Transverse colon (tissue), 4 donors: ENCODE measurements around the gene OSGIN1. TPM values are rescaled to one million over a fixed set of nuclear protein-coding genes. Genes with fewer than 3 reads are reported as not detected.

Source experiments
- DNase-seq: peaks from one replicate; pipeline ENCODE4 v3.0.0-alpha.2; 2019
- H3K27ac ChIP-seq, 4 donors: fragments of 200-600 bp; sonication (generic); 2 replicates each; pipeline ENCODE4 v1.5.1; 2016 to 2018; ENCODE audit warnings: inconsistent platforms in 4 of 4
- H3K27me3 ChIP-seq: fragments of 200-600 bp; sonication (generic); 2 replicates; pipeline ENCODE4 v1.5.1; 2017; ENCODE audit warnings: inconsistent platforms
- H3K36me3 ChIP-seq, 4 donors: fragments of 200-600 bp; sonication (generic); 2 replicates each; pipeline ENCODE4 v1.5.1; 2017 to 2019; ENCODE audit warnings: inconsistent platforms in 4 of 4
- H3K4me1 ChIP-seq, 4 donors: fragments of 200-600 bp; sonication (generic); 2 replicates each; pipeline ENCODE4 v1.5.1; 2017 to 2020; ENCODE audit warnings: inconsistent platforms in 4 of 4
- H3K4me3 ChIP-seq, 4 donors: fragments of 200-600 bp; sonication (generic); 1 replicate in 1 of 4; 2 replicates in 3 of 4; pipeline versions ENCODE4 v1.5.1 to v1.6.1; 2017 to 2019; ENCODE audit warnings: inconsistent platforms in 4 of 4
- H3K9me3 ChIP-seq, 2 donors: fragments of 200-600 bp; sonication (generic); 2 replicates each; pipeline ENCODE4 v1.5.1; 2017 to 2019; ENCODE audit warnings: inconsistent platforms in 2 of 2
- CTCF ChIP-seq, 5 experiments: fragments of 200-600 bp in 3 of 5; fragments of 450-650 bp in 2 of 5; sonication (generic) in 3 of 5; IDR thresholded peaks; 1 replicate in 2 of 5; 2 replicates in 3 of 5; pipeline ENCODE4 v1.5.1; 2016 to 2017; ENCODE audit warnings: antibody characterized with exemption in 5 of 5, inconsistent platforms in 3 of 5, mild to moderate bottlenecking in 2 of 5, moderate library complexity in 1 of 5
- EP300 ChIP-seq: sonication (generic); formaldehyde crosslinking; IDR thresholded peaks from one replicate; pipeline ENCODE4 v1.6.1; 2017; ENCODE audit warnings: antibody characterized with exemption, low read depth
- POLR2A ChIP-seq: fragments of 450-650 bp; IDR thresholded peaks from one replicate; pipeline ENCODE4 v1.6.1; 2016; ENCODE audit warnings: antibody characterized with exemption, mild to moderate bottlenecking, moderate library complexity
- POLR2AphosphoS5 ChIP-seq, 3 donors: sonication (generic); formaldehyde crosslinking; IDR thresholded peaks; one replicate each; pipeline ENCODE4 v1.6.1; 2016; ENCODE audit warnings: antibody characterized with exemption in 3 of 3
- WGBS, 2 donors: methylation state at CpG; one replicate each; pipeline ENCODE4 v1.1.5; 2018; ENCODE audit warnings: low coverage in 1 of 2; 5-methylcytosine and 5-hydroxymethylcytosine counted together
- in situ Hi-C, 4 donors: fragments of 200-750 bp; cut with MboI; loops; one replicate each; pipeline versions ENCODE4 v1.15.0 to v1.15.1; 2017; ENCODE audit warnings: low sequenced_read_pairs in 3 of 4, low pct_ligation_motif_present in 1 of 4, low pct_unique_long_range_greater_than_20kb in 1 of 4
- intact Hi-C: fragments of 100-400 bp; cut with DNase I; formaldehyde crosslinking; loops from one replicate; pipeline ENCODE4 v1.15.1; 2023; ENCODE audit warnings: low total_unique reads
- total RNA-seq, 4 donors: library from RNA; depleted of rRNA; stranded (reverse); fragments of >200 nt; gene quantifications; one replicate each; pipeline ENCODE4 v1.1.0, GENCODE V29; 2016

The OSGIN1 gene
- total RNA-seq, 4 donors from 2014 or later, result 10.7 to 26.2 (median 16.7) TPM

GRCh38 chr16:83955218-83956130, 2.4 kb downstream of the OSGIN1 start:
- 77 to 96% methylated on average over 3 to 23 of the region's 23 CpGs for WGBS, 2 donors
- in situ Hi-C loops, result loop anchor here in 3 of 4 donors (25.0 kb wide), 3 partner anchors 107 to 532 kb away; partner anchors contain the start of genes ADAD2 (in 1 of the 3) and TAF1C (in 1 of the 3)
- Histone ChIP-seq H3K9me3 (no peaks in the 10 kb centered on the region), H3K4me1 (peaks cover 11 to 30% (median 22%) of the 10 kb centered on the region in 4 donors), H3K27ac (no peak overlapping the region), H3K4me3 (no peak overlapping the region), H3K36me3 (peaks cover 0 to 4% (median 0%) of the 10 kb centered on the region in 4 donors), H3K27me3 (no peaks in the 10 kb centered on the region)
- TF ChIP-seq CTCF (IDR thresholded peaks at IDR 0.05) (no peak), POLR2A (no peak), EP300 (no peak), POLR2AphosphoS5 (IDR thresholded peaks at IDR 0.05) (no peak)
- no peak for DNase-seq
- intact Hi-C loops, result loop anchor here (10.0 kb wide), 1 partner anchor 131 kb away; no protein-coding TSS in a partner anchor

- DNase-seq, result peak; percentile 85
- H3K27me3 ChIP-seq, result no peaks in the 10 kb centered on the region
- 43% methylated on average over 22 of the region's 22 CpGs; no CpG with 5 or more reads in 1 of the 2 donors for WGBS, 2 donors
- no peaks in the 10 kb centered on the region for H3K9me3 ChIP-seq
- H3K36me3 ChIP-seq, result peaks cover 0 to 4% (median 0%) of the 10 kb centered on the region in 4 donors
- TF ChIP-seq POLR2AphosphoS5 (IDR thresholded peaks at IDR 0.05) (no peak), CTCF (IDR thresholded peaks at IDR 0.05) (peak; percentile 60 to 86 (median 76))
- peaks cover 11 to 30% (median 22%) of the 10 kb centered on the region in 4 donors for H3K4me1 ChIP-seq
- H3K27ac ChIP-seq, result no peak overlapping the region
- intact Hi-C loops (loop anchor here (10.0 kb wide), 1 partner anchor 132 kb away; no protein-coding TSS in a partner anchor), in situ Hi-C loops (loop anchor here in 3 of 4 donors (25.0 kb wide), 3 partner anchors 106 to 531 kb away; partner anchors contain the start of genes ADAD2 (in 1 of the 3) and TAF1C (in 1 of the 3))
- no peak overlapping the region for H3K4me3 ChIP-seq
Measured at GRCh38 chr16:83956336-83957289, 3.6 kb downstream of the OSGIN1 start.

GRCh38 chr16:83957296-83957855, 4.3 kb downstream of the OSGIN1 start:
- TF ChIP-seq EP300 (no peak), CTCF (IDR thresholded peaks at IDR 0.05) (no peak), POLR2AphosphoS5 (IDR thresholded peaks at IDR 0.05) (no peak), POLR2A (no peak)
- H3K27me3 ChIP-seq, result no peaks in the 10 kb centered on the region
- no peaks in the 10 kb centered on the region for H3K9me3 ChIP-seq
- peaks cover 0 to 4% (median 0%) of the 10 kb centered on the region in 4 donors for H3K36me3 ChIP-seq
- no peak overlapping the region for H3K27ac ChIP-seq
- DNase-seq, result no peak
- in situ Hi-C loops (loop anchor here in 3 of 4 donors (25.0 kb wide), 3 partner anchors 105 to 530 kb away; partner anchors contain the start of genes ADAD2 (in 1 of the 3) and TAF1C (in 1 of the 3)), intact Hi-C loops (loop anchor here (10.0 kb wide), 1 partner anchor 133 kb away; no protein-coding TSS in a partner anchor)
- H3K4me3 ChIP-seq, result no peak overlapping the region
- peaks cover 10 to 28% (median 20%) of the 10 kb centered on the region in 4 donors for H3K4me1 ChIP-seq
- 82 to 86% methylated on average over 1 to 14 of the region's 14 CpGs for WGBS, 2 donors
